ENCODE data around the gene FAM78A. TPM values are rescaled to one million over a fixed set of nuclear protein-coding genes. Genes with fewer than 3 reads are reported as not detected.
"Not testable (repeated sequence)": the region's sequence is repeated elsewhere in the genome, so short reads cannot be mapped to it uniquely, and the experiment has no call there.

Gene FAM78A
- total RNA-seq, 1 donor from 2014 or later: 27.2 TPM

DNA sequence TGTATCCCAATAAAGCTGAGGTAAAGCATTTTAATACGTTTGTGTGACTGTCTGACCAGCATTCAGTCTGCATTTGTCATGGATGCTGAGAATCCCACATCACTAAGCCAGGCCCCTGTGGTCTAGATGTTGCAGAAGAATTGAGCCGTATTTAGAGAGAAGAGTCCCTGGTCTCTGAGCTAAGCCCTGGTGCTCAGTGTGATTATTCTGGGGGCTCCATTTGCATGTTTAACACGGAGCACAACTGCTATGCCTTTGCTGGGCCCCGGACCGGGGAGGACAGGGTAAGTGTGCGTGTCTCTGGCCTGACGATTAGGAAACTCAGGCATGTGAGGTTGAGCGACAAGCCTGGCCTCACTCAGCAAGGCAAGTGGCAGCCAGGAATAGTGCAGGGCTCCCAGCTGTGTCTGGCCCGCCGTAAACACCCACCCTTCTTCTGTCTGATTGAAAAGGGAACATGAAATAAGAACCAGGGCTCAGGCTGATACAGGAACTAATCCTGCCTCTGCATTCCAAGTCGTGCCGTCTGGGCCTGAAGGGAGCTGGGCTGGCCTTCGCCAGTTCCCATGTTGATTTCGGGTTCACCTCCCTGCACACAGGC lies 22.3 kb downstream of the FAM78A start:
- DNase-seq (ENCODE audit: low spot score): no peak
- intact Hi-C loops (cut with DNase I): no loop called here

DNA sequence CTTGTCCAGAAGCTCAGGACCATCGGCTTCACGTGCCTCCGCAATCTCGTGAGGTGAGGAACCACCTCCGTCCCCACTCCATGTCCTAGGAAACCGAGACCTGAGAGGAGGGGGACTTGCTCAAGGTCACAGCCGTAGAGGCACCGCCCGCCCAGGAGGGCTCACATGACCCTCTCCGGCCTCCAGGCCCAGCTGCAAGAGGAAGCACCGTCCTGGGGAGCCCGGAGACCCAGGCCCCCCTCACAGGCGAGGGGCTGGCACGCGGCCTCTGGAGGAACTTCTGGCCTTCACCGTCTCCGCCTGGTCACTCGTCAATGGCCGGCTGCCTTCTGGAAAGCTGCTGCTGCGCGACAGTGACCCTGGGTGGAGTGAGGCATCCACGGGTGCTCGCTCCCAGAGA lies 24.2 kb downstream of the FAM78A start:
- DNase-seq (ENCODE audit: low spot score): no peak
- intact Hi-C loops (cut with DNase I): no loop called here

DNA sequence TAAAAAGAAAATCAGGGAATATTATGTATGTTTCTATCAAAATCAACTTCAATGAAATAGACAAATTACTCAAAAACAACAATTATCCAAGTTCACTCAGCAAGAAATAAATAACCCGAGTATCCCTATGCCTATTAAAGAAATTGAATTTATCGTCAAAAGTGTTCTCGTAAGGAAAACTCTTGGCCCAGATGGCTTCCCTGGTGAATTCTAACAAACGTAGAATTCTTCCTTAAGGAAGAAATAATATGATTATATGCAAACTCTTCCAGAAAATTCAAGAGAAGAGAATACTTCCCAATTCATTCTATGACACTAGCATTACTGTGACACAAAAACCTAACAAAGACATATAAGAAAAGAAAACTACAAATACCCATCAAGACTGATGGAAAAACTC lies 29.7 kb downstream of the FAM78A start:
- intact Hi-C loops (cut with DNase I): no loop called here
- DNase-seq (ENCODE audit: low spot score): no peak

DNA sequence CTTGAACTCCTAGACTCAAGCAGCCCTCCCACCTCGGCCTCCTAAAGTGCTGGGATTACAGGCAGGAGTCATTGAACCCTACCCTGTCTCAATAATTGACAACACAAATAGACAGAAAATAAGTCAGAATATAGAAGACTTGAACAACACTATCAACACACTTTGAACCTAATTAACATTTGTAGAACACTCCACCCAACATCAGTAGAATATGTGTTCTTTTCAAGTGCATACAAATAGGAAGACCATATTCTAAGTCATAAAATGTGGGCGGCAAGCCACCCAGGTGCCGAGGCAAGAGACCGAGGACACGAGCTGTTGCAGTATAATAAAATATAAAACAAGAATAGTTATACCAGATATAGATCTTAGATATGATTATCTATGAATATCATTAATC lies 32.0 kb downstream of the FAM78A start:
- intact Hi-C loops (cut with DNase I): not testable (repeated sequence)
- DNase-seq (ENCODE audit: low spot score): peak; percentile 19

DNA sequence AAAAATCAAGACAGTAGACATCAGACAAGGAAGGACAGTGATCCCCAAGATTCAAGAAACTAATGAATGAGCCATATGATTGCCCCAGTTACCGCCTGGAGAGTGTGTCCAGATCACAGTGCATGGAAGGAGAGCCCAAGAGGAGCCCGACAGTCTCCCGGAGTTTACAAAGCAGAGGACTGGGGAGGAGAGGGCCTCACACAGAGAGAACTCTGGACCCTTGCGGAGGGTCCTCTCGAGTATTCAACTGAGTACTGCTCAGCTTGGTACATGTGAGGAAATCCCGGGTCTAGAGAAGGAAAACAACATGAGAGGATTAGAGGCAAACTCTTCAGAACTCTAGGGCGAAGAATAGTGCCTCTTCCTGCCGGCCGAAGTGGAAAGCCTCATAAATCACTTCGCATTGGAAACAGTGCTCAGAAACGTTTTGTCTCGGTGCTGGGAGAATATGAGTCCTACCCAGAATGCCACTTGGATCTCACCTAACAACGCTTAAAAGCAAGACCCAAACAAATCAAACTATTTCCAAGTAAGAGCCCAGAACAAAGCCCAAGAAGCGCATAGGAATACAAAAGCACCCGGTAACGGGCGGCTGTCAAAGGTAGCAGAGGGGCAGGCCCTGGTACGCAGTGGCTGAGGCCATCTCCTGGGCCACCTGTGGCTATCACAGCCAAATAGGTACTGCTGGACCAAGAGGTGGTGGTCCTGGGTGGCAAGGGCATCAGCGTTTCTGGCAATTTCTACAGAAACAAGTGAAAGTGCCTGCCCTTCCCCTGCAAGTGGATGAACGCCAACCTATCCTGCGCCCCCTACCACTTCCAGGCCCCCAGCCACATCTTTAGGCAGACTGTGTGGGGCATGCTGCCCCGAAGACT lies 36.0 kb downstream of the FAM78A start:
- intact Hi-C loops (cut with DNase I): no loop called here
- DNase-seq (ENCODE audit: low spot score): peak; percentile 46

DNA sequence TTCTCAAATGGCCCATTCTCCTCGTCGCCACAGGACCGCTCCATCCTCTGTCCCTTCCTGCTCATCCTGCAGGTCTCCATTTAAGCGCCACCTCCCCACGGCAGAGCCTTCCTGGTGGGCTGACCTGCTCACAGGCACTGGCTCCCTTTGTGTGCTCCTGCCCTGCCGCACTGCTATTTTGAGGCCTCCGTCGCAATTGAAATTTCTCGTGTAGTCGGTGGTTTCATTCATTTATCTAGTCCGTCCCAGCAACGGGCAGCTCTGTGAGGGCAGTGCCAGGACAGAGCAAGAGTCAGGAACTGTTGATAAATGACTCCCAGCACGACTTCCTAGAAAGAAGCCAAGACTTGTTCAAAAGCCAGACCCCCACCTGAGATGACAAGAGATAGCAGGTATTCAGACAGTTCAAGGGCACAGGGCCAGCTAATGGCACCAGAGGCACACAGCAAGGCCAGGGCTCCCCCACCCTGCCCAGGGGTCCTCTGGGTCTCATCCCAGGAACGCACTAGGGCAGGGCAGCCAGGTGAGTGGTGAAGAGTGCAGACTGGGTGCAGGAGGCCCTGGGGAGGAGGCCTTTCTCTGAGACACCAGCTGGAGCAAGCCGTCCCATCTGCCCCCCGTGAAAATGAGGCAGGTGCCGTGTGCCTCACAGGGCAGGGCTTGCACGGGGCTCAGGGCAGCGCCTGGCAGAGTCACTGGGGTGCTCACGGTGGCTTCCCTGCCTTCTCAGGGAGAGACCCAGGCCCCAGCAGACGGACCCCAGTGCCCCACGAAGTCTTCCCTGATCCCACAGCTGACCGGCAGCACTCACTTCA lies 36.9 kb downstream of the FAM78A start:
- peak; percentile 49 for DNase-seq (ENCODE audit: low spot score)
- intact Hi-C loops (cut with DNase I): loop anchor here (5.0 kb wide), 1 partner anchor 58 kb away; no protein-coding TSS in a partner anchor

DNA sequence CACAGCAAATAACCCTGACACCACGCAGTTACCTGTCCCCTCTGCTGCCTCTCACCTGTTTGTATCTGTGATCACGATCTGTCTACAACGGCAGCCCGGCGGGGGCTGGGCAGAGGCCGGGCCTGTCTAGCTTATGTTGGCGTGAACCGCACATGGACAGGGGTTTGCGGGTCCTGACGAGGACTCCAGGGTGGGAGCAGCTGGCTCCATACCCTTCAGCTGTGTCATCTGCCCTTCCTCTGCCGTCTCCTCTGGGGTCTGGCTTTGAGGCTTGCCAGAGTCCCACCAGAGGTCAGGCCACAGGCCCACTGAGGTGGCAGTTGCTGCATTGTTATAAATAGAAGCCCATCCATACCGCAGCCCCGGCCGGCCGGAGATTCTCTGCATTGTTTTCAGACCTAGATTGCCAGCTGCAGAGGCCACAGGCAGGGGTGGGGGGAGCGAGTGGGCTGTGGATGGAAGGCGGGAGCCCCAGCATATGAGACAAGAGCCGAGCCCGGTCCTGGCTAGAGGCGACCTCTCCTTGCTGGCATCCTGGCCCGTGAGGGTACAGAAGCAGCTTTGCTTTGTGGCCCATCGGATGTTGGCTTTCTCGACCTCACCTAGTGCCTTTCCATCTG lies 37.8 kb downstream of the FAM78A start:
- intact Hi-C loops (cut with DNase I): loop anchor here (5.0 kb wide), 1 partner anchor 59 kb away; no protein-coding TSS in a partner anchor
- peak; percentile 89 for DNase-seq (ENCODE audit: low spot score)

DNA sequence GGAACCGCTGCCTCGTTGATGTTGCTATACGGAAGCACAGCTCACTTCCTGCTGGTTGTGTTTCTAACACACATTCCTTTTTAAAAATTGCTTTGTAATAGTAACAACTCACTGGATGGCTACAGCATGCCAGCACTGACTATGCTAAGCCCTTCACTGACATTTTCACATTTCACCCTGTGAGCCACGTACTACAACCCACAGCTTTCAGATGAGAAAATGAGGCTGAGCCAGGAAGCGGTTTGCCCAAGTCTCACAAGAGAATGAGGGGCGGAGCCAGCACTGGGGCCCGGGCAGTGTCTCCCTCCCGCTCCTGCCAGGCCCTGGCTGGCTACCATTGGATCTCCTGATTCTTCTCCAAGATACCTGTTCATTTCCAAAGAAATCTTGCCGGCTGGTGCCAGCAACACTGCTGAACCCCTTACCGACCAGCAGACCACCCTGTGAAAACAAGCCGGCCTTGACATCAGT lies 38.3 kb downstream of the FAM78A start:
- DNase-seq (ENCODE audit: low spot score): peak; percentile 84

DNA sequence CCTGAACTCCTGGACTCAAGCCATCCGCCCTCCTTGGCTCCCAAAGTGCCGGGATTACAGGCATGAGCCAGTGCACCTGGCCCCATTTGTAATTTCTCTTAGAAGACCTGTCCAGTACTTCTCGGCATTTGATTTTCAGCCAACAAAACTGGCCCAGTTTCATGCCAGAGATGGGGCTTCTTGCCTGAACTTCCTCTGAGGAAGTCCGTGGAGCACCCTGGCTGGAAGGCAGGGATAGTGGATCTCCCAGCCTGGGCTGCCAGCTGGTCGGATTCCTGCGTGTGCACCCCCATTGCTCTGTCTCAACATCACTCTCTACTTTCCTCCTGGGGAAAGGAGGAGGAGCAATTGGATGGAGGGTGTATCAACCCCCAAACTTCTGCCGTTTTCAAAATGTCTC lies 39.0 kb downstream of the FAM78A start:
- peak; percentile 54 for DNase-seq (ENCODE audit: low spot score)
- intact Hi-C loops (cut with DNase I): loop anchor here (2.0 to 5.0 kb wide), 2 partner anchors 38 to 60 kb away; no protein-coding TSS in a partner anchor

More for the DNA sequence above, 38.3 kb downstream of the FAM78A start:
- intact Hi-C loops (cut with DNase I): loop anchor here (2.0 to 5.0 kb wide), 2 partner anchors 37 to 59 kb away; no protein-coding TSS in a partner anchor

DNA sequence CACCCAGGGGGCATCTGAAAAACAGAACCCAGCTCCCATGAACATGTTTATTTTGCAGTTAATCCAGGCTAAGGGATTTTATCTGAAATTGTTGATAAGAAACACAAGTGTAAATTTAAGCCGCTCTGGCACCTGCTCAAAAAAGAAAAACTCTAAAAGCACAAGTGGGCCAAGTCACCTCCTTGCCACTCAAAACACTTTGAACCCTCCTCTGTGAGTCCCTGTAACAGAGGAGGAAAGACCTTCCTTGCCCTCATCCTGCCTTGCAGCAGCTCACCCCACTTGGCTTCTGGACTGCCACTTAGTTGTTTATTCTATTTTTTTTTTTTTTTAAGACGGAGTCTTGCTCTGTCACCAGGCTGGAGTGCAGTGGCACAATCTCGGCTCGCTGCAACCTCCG lies 39.5 kb downstream of the FAM78A start:
- intact Hi-C loops (cut with DNase I): loop anchor here (2.0 to 5.0 kb wide), 2 partner anchors 38 to 61 kb away; no protein-coding TSS in a partner anchor
- no peak for DNase-seq (ENCODE audit: low spot score)

DNA sequence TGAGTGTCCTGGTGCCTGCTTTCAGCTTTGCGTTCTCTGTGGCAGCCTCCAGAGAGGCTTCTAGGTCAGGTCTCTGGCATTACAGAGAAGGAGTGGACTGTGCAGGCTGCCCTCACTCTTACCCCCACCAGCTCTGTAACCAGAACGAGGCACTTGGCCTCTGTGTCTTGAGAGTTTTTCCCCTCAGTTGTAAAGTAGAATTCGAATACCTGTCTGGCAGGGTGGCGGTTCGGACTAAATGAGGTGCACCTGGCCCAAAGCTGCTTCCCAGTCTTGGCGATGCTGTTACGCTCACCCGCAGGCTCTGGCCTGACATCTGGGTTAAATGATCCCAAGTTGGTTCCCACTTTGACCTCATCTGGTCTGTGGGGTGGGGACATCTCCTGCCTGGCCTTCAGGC lies 40.1 kb downstream of the FAM78A start:
- intact Hi-C loops (cut with DNase I): loop anchor here (2.0 to 5.0 kb wide), 2 partner anchors 39 to 61 kb away; no protein-coding TSS in a partner anchor
- DNase-seq (ENCODE audit: low spot score): peak; percentile 75

DNA sequence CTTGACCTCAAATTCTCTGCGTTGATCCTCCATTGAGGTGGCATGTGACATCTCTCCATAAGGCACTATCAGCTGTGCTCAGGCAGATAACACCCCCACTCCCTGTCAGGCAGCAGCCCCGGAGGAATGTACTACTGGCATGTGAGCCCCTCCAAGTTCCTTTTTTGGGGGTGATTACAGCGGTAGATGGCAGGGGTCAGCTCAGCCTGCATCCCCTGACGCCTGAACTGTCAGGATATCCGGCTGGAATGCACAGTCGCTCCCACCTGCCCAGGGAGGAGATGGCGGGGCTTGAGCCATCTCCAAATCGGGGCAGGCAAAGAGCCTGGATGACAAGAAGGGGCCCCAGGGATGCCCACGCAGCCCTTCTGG lies 40.8 kb downstream of the FAM78A start:
- intact Hi-C loops (cut with DNase I): loop anchor here (2.0 to 5.0 kb wide), 2 partner anchors 62 to 99 kb away; no protein-coding TSS in a partner anchor
- DNase-seq (ENCODE audit: low spot score): peak; percentile 72

DNA sequence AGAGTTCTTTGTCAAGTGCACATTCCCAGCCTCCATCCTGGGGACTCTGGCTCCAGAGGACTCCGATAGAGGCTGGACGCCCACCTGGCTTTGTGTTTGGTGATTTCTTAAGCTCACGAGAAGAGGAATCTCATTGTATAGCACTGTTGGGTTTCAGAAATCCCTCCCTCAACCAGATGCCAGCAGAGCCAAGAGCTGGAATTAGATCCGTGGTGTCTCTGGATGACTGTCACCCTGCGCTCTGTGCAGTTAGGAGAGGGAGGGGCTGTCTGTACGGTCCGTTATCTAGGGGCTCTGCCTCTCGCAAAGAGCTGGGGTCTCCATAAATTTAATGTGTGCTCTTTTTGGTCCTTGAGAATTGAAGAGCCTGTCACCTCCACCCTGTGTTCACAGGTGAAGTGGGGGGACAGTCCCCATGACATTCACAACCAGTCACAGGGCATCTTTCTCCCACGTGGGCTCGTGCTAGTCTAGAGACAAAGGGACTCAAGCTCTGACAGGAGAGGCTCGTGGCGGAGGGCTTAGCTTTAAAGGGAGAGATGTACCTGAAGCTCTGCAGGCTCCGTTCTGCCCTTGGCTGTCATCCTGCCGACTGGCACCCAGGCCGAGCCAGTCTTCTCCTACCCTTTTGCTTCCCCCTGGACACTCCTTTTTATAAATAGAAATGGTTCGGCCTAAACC lies 41.4 kb downstream of the FAM78A start:
- DNase-seq (ENCODE audit: low spot score): peak; percentile 76
- intact Hi-C loops (cut with DNase I): loop anchor here (2.0 to 5.0 kb wide), 3 partner anchors 58 to 100 kb away; no protein-coding TSS in a partner anchor

DNA sequence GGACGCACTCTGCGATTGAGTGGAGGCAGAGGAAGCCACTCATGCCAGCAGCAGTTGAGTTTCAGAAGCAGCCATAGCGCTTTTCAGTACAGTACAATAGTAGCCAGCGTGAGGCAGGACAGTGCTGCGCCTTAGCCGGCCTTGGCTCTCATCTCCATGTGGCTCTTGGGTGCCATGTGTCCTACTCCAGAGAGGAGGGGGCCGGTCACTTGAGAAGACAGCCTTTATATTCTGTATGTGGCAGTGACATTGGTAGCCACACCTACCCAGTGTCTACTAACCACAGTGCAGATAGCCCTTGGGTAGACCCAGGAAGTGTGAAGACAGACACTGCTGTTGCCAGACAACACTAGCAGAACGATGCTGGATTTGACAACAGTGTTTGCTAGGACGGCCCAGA lies 42.3 kb downstream of the FAM78A start:
- intact Hi-C loops (cut with DNase I): loop anchor here (2.0 to 5.0 kb wide), 2 partner anchors 57 to 101 kb away; no protein-coding TSS in a partner anchor
- DNase-seq (ENCODE audit: low spot score): no peak

DNA sequence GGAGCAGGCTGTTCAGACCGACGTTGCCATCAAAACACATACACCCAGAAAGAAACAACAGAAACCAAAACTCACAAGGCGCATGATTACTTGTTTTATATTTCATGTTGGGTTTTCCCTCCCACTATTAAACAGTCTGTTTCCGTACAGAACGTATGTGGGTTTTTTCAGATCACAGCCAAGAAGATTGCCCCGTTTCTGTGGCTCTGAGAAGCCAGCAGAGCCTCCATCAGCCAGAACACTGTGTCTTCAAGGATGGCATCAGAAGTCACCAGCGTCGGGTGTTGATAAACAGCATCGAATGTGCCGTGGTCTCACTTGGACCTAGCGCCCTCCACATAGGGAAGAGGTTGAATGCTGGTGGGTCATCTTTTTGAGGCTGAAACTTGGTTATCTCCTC lies 42.8 kb downstream of the FAM78A start:
- intact Hi-C loops (cut with DNase I): loop anchor here (5.0 kb wide), 1 partner anchor 56 kb away; no protein-coding TSS in a partner anchor
- peak; percentile 69 for DNase-seq (ENCODE audit: low spot score)

DNA sequence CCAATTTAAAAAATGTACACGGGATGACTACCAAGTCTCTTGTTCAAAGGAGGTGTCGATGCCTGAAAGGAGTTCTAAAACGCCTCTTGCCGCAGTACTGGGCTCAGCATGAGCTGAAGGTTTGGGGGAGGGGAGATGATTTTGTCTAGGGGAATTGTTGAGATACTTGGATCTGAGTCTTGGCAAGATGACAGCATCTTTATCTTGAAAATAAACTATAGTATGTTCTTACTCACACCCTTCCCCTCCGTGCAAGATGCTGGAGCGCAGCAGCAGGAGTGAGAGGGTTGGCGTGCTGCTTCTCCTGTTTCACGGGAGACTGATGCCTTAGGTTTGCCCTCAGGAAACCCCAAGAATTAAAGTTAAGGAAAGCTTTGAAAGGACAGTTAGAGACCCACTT lies 47.3 kb downstream of the FAM78A start:
- DNase-seq (ENCODE audit: low spot score): no peak
- intact Hi-C loops (cut with DNase I): loop anchor here (5.0 kb wide), 1 partner anchor 37 kb away; no protein-coding TSS in a partner anchor

DNA sequence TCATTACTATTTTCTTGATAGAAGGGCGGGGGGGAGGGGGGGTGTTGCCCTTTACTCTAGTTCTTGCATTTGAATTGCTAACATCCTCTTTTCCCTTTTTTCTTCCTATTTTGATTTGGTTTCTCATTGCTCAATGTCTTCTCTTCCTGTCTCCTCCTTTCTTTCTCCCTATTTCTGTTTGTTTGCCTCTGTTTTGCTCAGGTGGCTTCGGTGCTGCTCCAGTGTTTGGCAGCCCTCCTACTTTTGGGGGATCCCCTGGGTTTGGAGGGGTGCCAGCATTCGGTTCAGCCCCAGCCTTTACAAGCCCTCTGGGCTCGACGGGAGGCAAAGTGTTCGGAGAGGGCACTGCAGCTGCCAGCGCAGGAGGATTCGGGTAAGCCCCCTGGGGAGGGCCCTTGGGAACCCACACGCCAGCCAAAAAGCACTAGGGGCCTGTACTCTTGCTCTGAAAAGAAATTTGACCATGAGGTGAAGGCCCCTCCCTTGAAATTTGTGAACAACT lies 48.3 kb downstream of the FAM78A start:
- DNase-seq (ENCODE audit: low spot score): no peak
- intact Hi-C loops (cut with DNase I): loop anchor here (5.0 kb wide), 1 partner anchor 36 kb away; no protein-coding TSS in a partner anchor

Data from cardiac septum (tissue), 1 donor.